Ishikawa (cell line): ENCODE data around the gene ECEL1.

ENCODE experiments used
- CREB1 ChIP-seq: IDR thresholded peaks from 2 replicates; pipeline ENCODE4 v1.6.1; 2012; ENCODE audit warnings: low read depth
- EGR1 ChIP-seq: IDR thresholded peaks from 2 replicates; pipeline ENCODE4 v1.6.1; 2012
- EP300 ChIP-seq: IDR thresholded peaks from 2 replicates; pipeline ENCODE4 v1.6.1; 2012; ENCODE audit warnings: borderline replicate concordance
- FOXM1 ChIP-seq: IDR thresholded peaks from 2 replicates; pipeline ENCODE4 v1.6.1; 2012; ENCODE audit warnings: low read depth, borderline replicate concordance
- MAX ChIP-seq: IDR thresholded peaks from 2 replicates; pipeline ENCODE4 v1.6.1; 2012
- NFIC ChIP-seq: IDR thresholded peaks from 2 replicates; pipeline ENCODE4 v1.6.1; 2012
- RAD21 ChIP-seq: IDR thresholded peaks from 2 replicates; pipeline ENCODE4 v1.6.1; 2012; ENCODE audit warnings: low read depth
- TAF1 ChIP-seq: IDR thresholded peaks from 2 replicates; pipeline ENCODE4 v1.6.1; 2012; ENCODE audit warnings: low read depth, mild to moderate bottlenecking
- TEAD4 ChIP-seq: IDR thresholded peaks from 2 replicates; pipeline ENCODE4 v1.6.1; 2012
- USF1 ChIP-seq: IDR thresholded peaks from 2 replicates; pipeline ENCODE4 v1.6.1; 2012
- YY1 ChIP-seq: IDR thresholded peaks from 2 replicates; pipeline ENCODE4 v1.6.1; 2012; ENCODE audit warnings: low read depth
- ZBTB7A ChIP-seq: IDR thresholded peaks from 2 replicates; pipeline ENCODE4 v1.6.1; 2012; ENCODE audit warnings: low read depth
- TF ChIP-seq, protein P1 (sequence below): IDR thresholded peaks from 2 replicates; pipeline ENCODE4 v1.6.1; 2012; ENCODE audit warnings: low read depth, mild to moderate bottlenecking

DNA sequence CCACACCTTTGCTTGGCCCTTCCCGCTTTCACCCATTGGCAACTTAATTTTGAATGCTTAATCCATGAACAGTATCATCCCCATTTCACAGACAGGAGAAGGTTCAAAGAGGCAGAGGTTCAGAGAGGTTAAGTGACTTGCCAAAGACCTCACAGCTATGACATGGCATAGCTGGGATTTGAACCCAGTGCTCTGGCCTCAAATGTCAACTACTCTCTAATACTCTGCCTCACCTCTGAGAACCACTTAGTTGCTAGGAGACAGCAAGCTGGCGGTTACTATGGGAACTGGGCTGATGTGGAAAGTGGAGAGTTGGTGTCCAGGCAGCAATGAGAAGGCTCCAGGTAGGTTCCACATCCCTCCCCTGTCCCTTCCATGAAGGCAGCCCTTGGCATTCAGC is 16.8 kb upstream of the ECEL1 start:
- TF ChIP-seq EP300, result no peak
- TF ChIP-seq NFIC, result no peak
- TF ChIP-seq TAF1, result no peak
- TF ChIP-seq RAD21, result no peak
- no peak for TF ChIP-seq YY1
- TF ChIP-seq, protein P1, sequence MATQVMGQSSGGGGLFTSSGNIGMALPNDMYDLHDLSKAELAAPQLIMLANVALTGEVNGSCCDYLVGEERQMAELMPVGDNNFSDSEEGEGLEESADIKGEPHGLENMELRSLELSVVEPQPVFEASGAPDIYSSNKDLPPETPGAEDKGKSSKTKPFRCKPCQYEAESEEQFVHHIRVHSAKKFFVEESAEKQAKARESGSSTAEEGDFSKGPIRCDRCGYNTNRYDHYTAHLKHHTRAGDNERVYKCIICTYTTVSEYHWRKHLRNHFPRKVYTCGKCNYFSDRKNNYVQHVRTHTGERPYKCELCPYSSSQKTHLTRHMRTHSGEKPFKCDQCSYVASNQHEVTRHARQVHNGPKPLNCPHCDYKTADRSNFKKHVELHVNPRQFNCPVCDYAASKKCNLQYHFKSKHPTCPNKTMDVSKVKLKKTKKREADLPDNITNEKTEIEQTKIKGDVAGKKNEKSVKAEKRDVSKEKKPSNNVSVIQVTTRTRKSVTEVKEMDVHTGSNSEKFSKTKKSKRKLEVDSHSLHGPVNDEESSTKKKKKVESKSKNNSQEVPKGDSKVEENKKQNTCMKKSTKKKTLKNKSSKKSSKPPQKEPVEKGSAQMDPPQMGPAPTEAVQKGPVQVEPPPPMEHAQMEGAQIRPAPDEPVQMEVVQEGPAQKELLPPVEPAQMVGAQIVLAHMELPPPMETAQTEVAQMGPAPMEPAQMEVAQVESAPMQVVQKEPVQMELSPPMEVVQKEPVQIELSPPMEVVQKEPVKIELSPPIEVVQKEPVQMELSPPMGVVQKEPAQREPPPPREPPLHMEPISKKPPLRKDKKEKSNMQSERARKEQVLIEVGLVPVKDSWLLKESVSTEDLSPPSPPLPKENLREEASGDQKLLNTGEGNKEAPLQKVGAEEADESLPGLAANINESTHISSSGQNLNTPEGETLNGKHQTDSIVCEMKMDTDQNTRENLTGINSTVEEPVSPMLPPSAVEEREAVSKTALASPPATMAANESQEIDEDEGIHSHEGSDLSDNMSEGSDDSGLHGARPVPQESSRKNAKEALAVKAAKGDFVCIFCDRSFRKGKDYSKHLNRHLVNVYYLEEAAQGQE, result no peak
- no peak for TF ChIP-seq FOXM1
- TF ChIP-seq USF1, result no peak
- no peak for TF ChIP-seq TEAD4
- no peak for TF ChIP-seq MAX
- TF ChIP-seq ZBTB7A, result no peak
- no peak for TF ChIP-seq EGR1
- no peak for TF ChIP-seq CREB1
